H1 (cell line): ENCODE results near the gene ARHGAP22. TPM values are rescaled to one million over a fixed set of nuclear protein-coding genes. Genes with fewer than 3 reads are reported as not detected.

Experiments
- CTCF ChIA-PET: fragments of 300-600 bp; sonication (Branson Sonifier 250); formaldehyde crosslinking; loops from one replicate; lab custom pipeline; 2021; ENCODE audit not compliant: partially characterized antibody; lab: Charles Lee
- POLR2A ChIA-PET: fragments of 300-600 bp; sonication (Branson Sonifier 250); formaldehyde crosslinking; loops from one replicate; lab custom pipeline; 2021; ENCODE audit warnings: inconsistent platforms; ENCODE audit not compliant: partially characterized antibody; lab: Charles Lee
- DNase-seq, 2 experiments: peaks; one replicate each; pipeline versions ENCODE4 v3.0.0 to v3.0.0-alpha.2; 2010 to 2022; ENCODE audit warnings: low spot score in 2 of 2, low read depth in 1 of 2, mixed read lengths in 1 of 2
- FAIRE-seq: peaks from 2 replicates; lab custom pipeline; 2011; peaks lifted over from hg19 to GRCh38; lab: Jason Lieb, UNC
- H2AFZ ChIP-seq: 2 replicates; pipeline ENCODE4 v1.8.1; 2012; ENCODE audit warnings: low read length, inconsistent platforms
- H2AK5ac ChIP-seq: 2 replicates; pipeline ENCODE4 v1.6.1; 2013; ENCODE audit warnings: low read depth, low read length
- H2BK120ac ChIP-seq: replicated peaks from 2 replicates; pipeline ENCODE3; 2013; ENCODE audit warnings: low read depth, low read length, inconsistent platforms
- H2BK12ac ChIP-seq: 2 replicates; pipeline ENCODE4 v1.6.1; 2013; ENCODE audit warnings: low read depth, low read length
- H2BK15ac ChIP-seq: 2 replicates; pipeline ENCODE4 v1.6.1; 2013; ENCODE audit warnings: low read length
- H2BK20ac ChIP-seq: 2 replicates; pipeline ENCODE4 v1.6.1; 2013; ENCODE audit warnings: low read length
- H2BK5ac ChIP-seq: 2 replicates; pipeline ENCODE4 v1.6.1; 2013; ENCODE audit warnings: low read depth, low read length
- H3K14ac ChIP-seq: 2 replicates; pipeline ENCODE4 v1.6.1; 2013; ENCODE audit warnings: inconsistent platforms; ENCODE audit not compliant: insufficient read length
- H3K18ac ChIP-seq: 2 replicates; pipeline ENCODE4 v1.6.1; 2013; ENCODE audit warnings: low read length; ENCODE audit errors: extremely low read depth
- H3K23ac ChIP-seq: 2 replicates; pipeline ENCODE4 v1.6.1; 2013; ENCODE audit warnings: inconsistent platforms; ENCODE audit not compliant: insufficient read length
- H3K23me2 ChIP-seq: 2 replicates; pipeline ENCODE4 v1.6.1; 2013; ENCODE audit warnings: low read depth, low read length
- H3K27ac ChIP-seq: 2 replicates; pipeline ENCODE4 v1.6.1; 2011; ENCODE audit warnings: low read depth, low read length, inconsistent platforms
- H3K27me3 ChIP-seq, 4 experiments: replicated peaks in 1 of 4; 1 replicate in 1 of 4; 2 replicates in 3 of 4; pipeline versions ENCODE4 v1.6.1 to v1.8.1; 2011 to 2013; ENCODE audit warnings: low read length in 3 of 4, mild to moderate bottlenecking in 3 of 4, inconsistent platforms in 2 of 4, mixed read lengths in 2 of 4, moderate library complexity in 1 of 4; ENCODE audit not compliant: control insufficient read depth in 3 of 4, insufficient read depth in 3 of 4; ENCODE audit errors: extremely low read depth in 1 of 4
- H3K36me3 ChIP-seq, 4 experiments: 2 replicates each; pipeline versions ENCODE4 v1.6.1 to v1.8.1; 2011 to 2013; ENCODE audit warnings: mild to moderate bottlenecking in 4 of 4, low read length in 3 of 4, moderate library complexity in 2 of 4, control low read depth in 1 of 4, inconsistent platforms in 1 of 4; ENCODE audit not compliant: insufficient read depth in 4 of 4, control insufficient read depth in 2 of 4
- H3K4ac ChIP-seq: replicated peaks from 2 replicates; pipeline ENCODE3; 2013; ENCODE audit warnings: low read length, low read depth, mixed read lengths, inconsistent platforms; ENCODE audit not compliant: insufficient read length
- H3K4me1 ChIP-seq, 4 experiments: replicated peaks in 1 of 4; 1 replicate in 1 of 4; 2 replicates in 3 of 4; pipeline versions ENCODE4 v1.6.1 to v1.8.1; 2011 to 2013; ENCODE audit warnings: low read length in 3 of 4, inconsistent platforms in 2 of 4, mixed read lengths in 1 of 4; ENCODE audit not compliant: insufficient read depth in 4 of 4, control insufficient read depth in 3 of 4
- H3K4me2 ChIP-seq, 2 experiments: 2 replicates each; pipeline versions ENCODE4 v1.6.1 to v1.8.1; 2011 to 2013; ENCODE audit warnings: low read depth in 2 of 2, low read length in 2 of 2, control low read depth in 1 of 2, inconsistent platforms in 1 of 2, mild to moderate bottlenecking in 1 of 2; ENCODE audit not compliant: insufficient read depth in 1 of 2
- H3K4me3 ChIP-seq, 4 experiments: fragments of 200-600, 300-600 bp in 1 of 4; sonication (generic), shearing (Covaris generic), sonication (Bioruptor Twin) in 1 of 4; 2 replicates each; pipeline versions ENCODE4 v1.5.1 to v1.8.1; 2011 to 2016; ENCODE audit warnings: low read length in 4 of 4, low read depth in 3 of 4, control low read depth in 2 of 4, inconsistent platforms in 2 of 4, mild to moderate bottlenecking in 2 of 4, mixed read lengths in 1 of 4, moderate library complexity in 1 of 4; ENCODE audit not compliant: insufficient read depth in 2 of 4; ENCODE audit errors: extremely low read depth in 1 of 4
- H3K56ac ChIP-seq: replicated peaks from 2 replicates; pipeline ENCODE3; 2013; ENCODE audit warnings: low read depth, mild to moderate bottlenecking, mixed read lengths, low read length, inconsistent platforms; ENCODE audit not compliant: insufficient read length
- H3K79me1 ChIP-seq: 2 replicates; pipeline ENCODE4 v1.6.1; 2013; ENCODE audit warnings: low read depth, low read length, control low read depth
- H3K79me2 ChIP-seq, 2 experiments: 2 replicates each; pipeline versions ENCODE4 v1.6.1 to v1.8.1; 2012 to 2013; ENCODE audit warnings: low read length in 2 of 2, mild to moderate bottlenecking in 2 of 2, inconsistent platforms in 1 of 2; ENCODE audit not compliant: insufficient read depth in 2 of 2, control insufficient read depth in 1 of 2
- H3K9ac ChIP-seq, 4 experiments: replicated peaks in 1 of 4; 1 replicate in 1 of 4; 2 replicates in 3 of 4; pipeline versions ENCODE4 v1.6.1 to v1.8.1; 2011 to 2013; ENCODE audit warnings: low read depth in 3 of 4, low read length in 3 of 4, control low read depth in 2 of 4, mild to moderate bottlenecking in 2 of 4, moderate library complexity in 2 of 4, inconsistent platforms in 1 of 4; ENCODE audit errors: extremely low read depth in 1 of 4
- H3K9me3 ChIP-seq, 2 experiments: 2 replicates each; pipeline versions ENCODE4 v1.6.1 to v1.8.1; 2012 to 2013; ENCODE audit warnings: mild to moderate bottlenecking in 2 of 2, moderate library complexity in 2 of 2, control low read depth in 1 of 2, inconsistent platforms in 1 of 2, low read depth in 1 of 2, low read length in 1 of 2, mixed read lengths in 1 of 2; ENCODE audit not compliant: insufficient read depth in 2 of 2
- H4K20me1 ChIP-seq, 2 experiments: replicated peaks in 1 of 2; 2 replicates each; pipeline versions ENCODE3 to v1.8.1; 2011 to 2013; ENCODE audit warnings: inconsistent platforms in 2 of 2, low read length in 2 of 2, mild to moderate bottlenecking in 1 of 2; ENCODE audit not compliant: insufficient read depth in 2 of 2, control insufficient read depth in 1 of 2
- H4K5ac ChIP-seq: 2 replicates; pipeline ENCODE4 v1.6.1; 2013; ENCODE audit warnings: low read length, low read depth, mixed read lengths, inconsistent platforms; ENCODE audit not compliant: insufficient read length
- H4K8ac ChIP-seq: 2 replicates; pipeline ENCODE4 v1.8.0; 2013; ENCODE audit warnings: mild to moderate bottlenecking, moderate library complexity, low read length, inconsistent platforms; ENCODE audit not compliant: insufficient read depth; ENCODE audit errors: extremely low read depth
- H4K91ac ChIP-seq: replicated peaks from 2 replicates; pipeline ENCODE3; 2013; ENCODE audit warnings: low read length, mixed read lengths, inconsistent platforms; ENCODE audit not compliant: insufficient read length
- JUN ChIP-seq: IDR thresholded peaks from 2 replicates; pipeline ENCODE4 v1.6.1; 2011; ENCODE audit warnings: low read depth, mild to moderate bottlenecking, improper control_type of control experiment, low read length
- KDM4A ChIP-seq: IDR thresholded peaks from one replicate; pipeline ENCODE4 v1.7.1; 2012; ENCODE audit warnings: low read depth, mild to moderate bottlenecking, moderate library complexity, low read length, inconsistent platforms; ENCODE audit not compliant: severe bottlenecking
- PHF8 ChIP-seq: fragments of 200-600 bp; sonication (generic); conservative IDR thresholded peaks from 2 replicates; pipeline ENCODE4 v1.7.1; 2012; ENCODE audit warnings: low read depth, mild to moderate bottlenecking, inconsistent platforms, low read length, moderate library complexity
- SAP30 ChIP-seq: fragments of 300-600 bp; sonication (generic); IDR thresholded peaks from 2 replicates; pipeline ENCODE4 v1.7.1; 2012; ENCODE audit warnings: low read length, moderate library complexity, mild to moderate bottlenecking, inconsistent platforms; ENCODE audit not compliant: insufficient read depth, insufficient replicate concordance
- SRF ChIP-seq: IDR thresholded peaks from 2 replicates; pipeline ENCODE4 v1.6.1; 2011; ENCODE audit warnings: mild to moderate bottlenecking, low read depth, low read length, moderate library complexity
- WGBS, 2 experiments: shearing (Covaris generic) in 1 of 2; methylation state at CpG; one replicate each; pipeline versions ENCODE4 v1.1.6 to v1.1.7; 2013 to 2015; ENCODE audit warnings: low lambda C conversion rate in 2 of 2, mixed read lengths in 2 of 2, inconsistent platforms in 1 of 2, low coverage in 1 of 2, missing lambda C conversion rate in 1 of 2; ENCODE audit not compliant: insufficient replicate concordance in 2 of 2, insufficient coverage in 1 of 2, insufficient read length in 1 of 2; ENCODE audit errors: extremely low coverage in 1 of 2, missing lambda C conversion rate in 1 of 2; 5-methylcytosine and 5-hydroxymethylcytosine counted together
- polyA plus RNA-seq, 7 experiments: library from polyadenylated mRNA; depleted of rRNA in 3 of 7; stranded (reverse) in 5 of 7; unstranded in 2 of 7; fragments of >200 nt in 5 of 7; fragments of 200-250 nt in 2 of 7; gene quantifications; 1 replicate in 5 of 7; 2 replicates in 1 of 7; 4 replicates in 1 of 7; pipeline versions ENCODE4 v1.2.1 to v1.2.3, GENCODE V29; 2011 to 2013; ENCODE audit warnings: missing spikeins in 2 of 7, mixed read lengths in 2 of 7
- total RNA-seq: library from RNA; stranded (reverse); fragmentation: NEBNext Ultra II Directional; extraction: Animal tissue kit (Norgen Biotek cat#: 25700); gene quantifications from 2 replicates; pipeline ENCODE4 v1.2.1, GENCODE V29; 2021
- TF ChIP-seq, protein P1 (sequence below): IDR thresholded peaks from 2 replicates; pipeline ENCODE4 v1.6.1; 2011; ENCODE audit warnings: low read depth, mild to moderate bottlenecking, low read length; ENCODE audit not compliant: insufficient read depth
- TF ChIP-seq, protein P2 (sequence below), 3 experiments: IDR thresholded peaks; 1 replicate in 2 of 3; 2 replicates in 1 of 3; pipeline versions ENCODE4 v1.5.1 to v1.6.1; 2011; ENCODE audit warnings: low read length in 3 of 3, mild to moderate bottlenecking in 3 of 3, inconsistent platforms in 2 of 3, low read depth in 1 of 3, moderate library complexity in 1 of 3; ENCODE audit not compliant: insufficient read depth in 1 of 3; ENCODE audit errors: control extremely low read depth in 1 of 3

The ARHGAP22 gene
- total and polyA plus RNA-seq, 2 of the 8 experiments (the other 6 are each of a cell fraction or from before 2014, with no cell fraction given) = 3.6 to 11.2 TPM

DNA sequence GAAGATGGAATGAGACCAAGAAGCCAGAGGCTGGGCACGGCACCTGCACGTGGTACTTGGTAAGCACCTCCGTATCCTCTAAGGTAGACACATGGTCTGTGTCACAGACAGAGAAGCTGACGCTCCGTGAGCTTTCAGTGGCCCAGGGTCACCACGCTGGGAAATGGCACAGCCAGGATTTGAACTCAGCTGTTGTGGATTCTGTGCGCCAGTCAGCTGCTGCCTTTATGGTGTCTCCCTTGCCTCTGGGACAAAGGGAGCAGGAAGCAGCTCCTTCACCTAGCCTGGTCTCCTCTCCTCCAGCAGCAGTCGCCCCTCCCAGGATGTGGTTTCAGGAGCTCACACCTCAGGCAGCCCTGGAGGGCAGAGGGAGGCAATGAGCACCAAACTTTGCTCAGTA, 110.8 kb downstream of the ARHGAP22 start:
- H3K9me3 ChIP-seq = no peaks in the 10 kb centered on the region
- H3K23me2 ChIP-seq = no peaks in the 10 kb centered on the region; the same call in 1 of the 2 replicates
- no peak overlapping the region for H2BK20ac ChIP-seq
- WGBS, 2 experiments = 92% methylated on average over 8 of the region's 8 CpGs; no CpG with 5 or more reads in 1 of the 2 experiments
- ChIA-PET POLR2A (interaction anchor here (0.6 kb wide), 1 partner anchor 31 kb away, joined by 3 read pairs; no protein-coding TSS in a partner anchor), CTCF (interaction anchor here (0.8 to 12.0 kb wide), 6 partner anchors 10 to 113 kb away, joined by 3 to 87 read pairs (median 5); no protein-coding TSS in a partner anchor)
- no peaks in the 10 kb centered on the region for H3K27me3 ChIP-seq
- H3K4me1 ChIP-seq = no peaks in the 10 kb centered on the region; a peak in 1 of 7 replicates
- no peak overlapping the region for H2BK12ac ChIP-seq
- H3K4me3 ChIP-seq = no peak overlapping the region
- peaks cover 2% of the 10 kb centered on the region; the same call in 1 of the 2 replicates for H3K79me1 ChIP-seq
- no peak overlapping the region for H3K4me2 ChIP-seq
- H3K4ac ChIP-seq = no peak overlapping the region
- 0 out of 2 replicates have a peak overlapping the region, but pooled peaks have one; percentile 36 for H4K8ac ChIP-seq
- H4K20me1 ChIP-seq = peaks cover 0 to 6% of the 10 kb centered on the region in 2 experiments
- H3K79me2 ChIP-seq = no peaks in the 10 kb centered on the region
- no peak overlapping the region; the same call in 1 of the 2 replicates for H2AK5ac ChIP-seq
- no peak overlapping the region for H2AFZ ChIP-seq
- no peak overlapping the region for H3K27ac ChIP-seq
- DNase-seq (peak in 1 of 2 experiments; percentile 37), FAIRE-seq (no peak)
- H3K23ac ChIP-seq = no peak overlapping the region
- H3K56ac ChIP-seq = no peak overlapping the region
- H3K14ac ChIP-seq = no peak overlapping the region
- H4K5ac ChIP-seq = no peak overlapping the region
- H3K36me3 ChIP-seq = no peaks in the 10 kb centered on the region
- no peak overlapping the region for H3K9ac ChIP-seq
- no peak overlapping the region for H2BK120ac ChIP-seq
- no peak overlapping the region for H2BK15ac ChIP-seq
- H4K91ac ChIP-seq = no peak overlapping the region
- H3K18ac ChIP-seq = no peak overlapping the region
- no peak for TF ChIP-seq SAP30
- TF ChIP-seq JUN = no peak
- no peak for TF ChIP-seq KDM4A
- TF ChIP-seq, protein P1, sequence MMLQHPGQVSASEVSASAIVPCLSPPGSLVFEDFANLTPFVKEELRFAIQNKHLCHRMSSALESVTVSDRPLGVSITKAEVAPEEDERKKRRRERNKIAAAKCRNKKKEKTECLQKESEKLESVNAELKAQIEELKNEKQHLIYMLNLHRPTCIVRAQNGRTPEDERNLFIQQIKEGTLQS = no peak
- TF ChIP-seq SRF = no peak
- TF ChIP-seq, protein P2, sequence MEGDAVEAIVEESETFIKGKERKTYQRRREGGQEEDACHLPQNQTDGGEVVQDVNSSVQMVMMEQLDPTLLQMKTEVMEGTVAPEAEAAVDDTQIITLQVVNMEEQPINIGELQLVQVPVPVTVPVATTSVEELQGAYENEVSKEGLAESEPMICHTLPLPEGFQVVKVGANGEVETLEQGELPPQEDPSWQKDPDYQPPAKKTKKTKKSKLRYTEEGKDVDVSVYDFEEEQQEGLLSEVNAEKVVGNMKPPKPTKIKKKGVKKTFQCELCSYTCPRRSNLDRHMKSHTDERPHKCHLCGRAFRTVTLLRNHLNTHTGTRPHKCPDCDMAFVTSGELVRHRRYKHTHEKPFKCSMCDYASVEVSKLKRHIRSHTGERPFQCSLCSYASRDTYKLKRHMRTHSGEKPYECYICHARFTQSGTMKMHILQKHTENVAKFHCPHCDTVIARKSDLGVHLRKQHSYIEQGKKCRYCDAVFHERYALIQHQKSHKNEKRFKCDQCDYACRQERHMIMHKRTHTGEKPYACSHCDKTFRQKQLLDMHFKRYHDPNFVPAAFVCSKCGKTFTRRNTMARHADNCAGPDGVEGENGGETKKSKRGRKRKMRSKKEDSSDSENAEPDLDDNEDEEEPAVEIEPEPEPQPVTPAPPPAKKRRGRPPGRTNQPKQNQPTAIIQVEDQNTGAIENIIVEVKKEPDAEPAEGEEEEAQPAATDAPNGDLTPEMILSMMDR (IDR thresholded peaks at IDR 0.05; ENCODE audit: control extremely low read depth in 1 of 3, insufficient read depth in 1 of 3, low read depth in 1 of 3, low read length in 3 of 3) = no peak
- no peak for TF ChIP-seq PHF8
- no peak overlapping the region for H2BK5ac ChIP-seq
